SU-DHL-6 (cell line): Measurements from ENCODE around the gene DES.

Experiments used
- EZH2phosphoT487 ChIP-seq: fragments of 200-600 bp; sonication (generic), shearing (Covaris generic); conservative IDR thresholded peaks from 2 replicates; pipeline ENCODE4 v1.6.1; 2018; ENCODE audit warnings: mild to moderate bottlenecking, antibody characterized with exemption, low read length, moderate library complexity, mixed read lengths
- TF ChIP-seq, protein P1 (sequence below): fragments of 200-600 bp; sonication (generic); IDR thresholded peaks from one replicate; pipeline ENCODE4 v1.5.1; 2017; ENCODE audit warnings: antibody characterized with exemption, mild to moderate bottlenecking, low read length, moderate library complexity; ENCODE audit not compliant: insufficient read depth, poor library complexity, severe bottlenecking

DNA sequence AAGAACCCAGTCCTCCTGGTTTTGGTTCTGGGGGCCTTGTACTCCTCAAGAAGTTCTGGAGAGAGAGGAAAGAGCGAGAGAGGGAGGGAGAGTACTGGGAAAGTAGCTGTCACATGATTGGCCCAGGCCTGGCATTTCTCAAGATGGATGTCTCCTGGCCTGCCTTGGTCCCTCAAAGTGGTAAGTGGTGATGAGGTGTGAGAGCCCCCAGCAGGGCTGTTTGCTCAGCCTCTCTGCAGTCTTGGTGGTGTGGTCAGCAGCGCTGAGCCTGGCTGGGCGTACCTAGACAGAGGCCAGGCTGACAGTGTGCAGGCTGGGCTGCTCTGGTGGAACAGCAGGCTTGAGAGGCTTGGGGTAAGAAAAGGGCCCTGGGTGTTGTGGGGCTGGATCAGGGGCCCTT is 19.0 kb downstream of the DES start:
- TF ChIP-seq, protein P1, sequence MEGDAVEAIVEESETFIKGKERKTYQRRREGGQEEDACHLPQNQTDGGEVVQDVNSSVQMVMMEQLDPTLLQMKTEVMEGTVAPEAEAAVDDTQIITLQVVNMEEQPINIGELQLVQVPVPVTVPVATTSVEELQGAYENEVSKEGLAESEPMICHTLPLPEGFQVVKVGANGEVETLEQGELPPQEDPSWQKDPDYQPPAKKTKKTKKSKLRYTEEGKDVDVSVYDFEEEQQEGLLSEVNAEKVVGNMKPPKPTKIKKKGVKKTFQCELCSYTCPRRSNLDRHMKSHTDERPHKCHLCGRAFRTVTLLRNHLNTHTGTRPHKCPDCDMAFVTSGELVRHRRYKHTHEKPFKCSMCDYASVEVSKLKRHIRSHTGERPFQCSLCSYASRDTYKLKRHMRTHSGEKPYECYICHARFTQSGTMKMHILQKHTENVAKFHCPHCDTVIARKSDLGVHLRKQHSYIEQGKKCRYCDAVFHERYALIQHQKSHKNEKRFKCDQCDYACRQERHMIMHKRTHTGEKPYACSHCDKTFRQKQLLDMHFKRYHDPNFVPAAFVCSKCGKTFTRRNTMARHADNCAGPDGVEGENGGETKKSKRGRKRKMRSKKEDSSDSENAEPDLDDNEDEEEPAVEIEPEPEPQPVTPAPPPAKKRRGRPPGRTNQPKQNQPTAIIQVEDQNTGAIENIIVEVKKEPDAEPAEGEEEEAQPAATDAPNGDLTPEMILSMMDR: no peak
- TF ChIP-seq EZH2phosphoT487: no peak
